Right kidney (tissue), 9 donors: ENCODE data around the gene DNAJB5.
"Not testable (repeated sequence)": the region's sequence is repeated elsewhere in the genome, so short reads cannot be mapped to it uniquely, and the experiment has no call there.

Experiments used
- DNase-seq: peaks from one replicate; pipeline ENCODE4 v3.0.0-alpha.2; 2016
- long read RNA-seq, 8 donors: transcript quantifications; one replicate each; lab custom pipeline, GENCODE V29; 2026

The DNAJB5 gene
- long read RNA-seq, donor 1, full-length matches to known transcripts: 13 of 13 reads
- long read RNA-seq, donor 1, partial matches to known transcripts: 0 of 13 reads
- long read RNA-seq, donor 1, other reads (novel, unspliced or antisense): 0 of 13 reads
- long read RNA-seq, donor 2, full-length matches to known transcripts: 4 of 4 reads
- long read RNA-seq, donor 2, partial matches to known transcripts: 0 of 4 reads
- long read RNA-seq, donor 2, other reads (novel, unspliced or antisense): 0 of 4 reads
- long read RNA-seq, donor 3, partial matches to known transcripts: 0 of 2 reads
- long read RNA-seq, donor 3, other reads (novel, unspliced or antisense): 0 of 2 reads
- long read RNA-seq, donor 4, full-length matches to known transcripts: 6 of 6 reads
- long read RNA-seq, donor 4, partial matches to known transcripts: 0 of 6 reads
- long read RNA-seq, donor 4, other reads (novel, unspliced or antisense): 0 of 6 reads
- long read RNA-seq, donor 5, full-length matches to known transcripts: 2 of 2 reads
- long read RNA-seq, donor 5, partial matches to known transcripts: 0 of 2 reads
- long read RNA-seq, donor 5, other reads (novel, unspliced or antisense): 0 of 2 reads
- long read RNA-seq, donor 6, full-length matches to known transcripts: 4 of 4 reads
- long read RNA-seq, donor 6, partial matches to known transcripts: 0 of 4 reads
- long read RNA-seq, donor 6, other reads (novel, unspliced or antisense): 0 of 4 reads
- long read RNA-seq, donor 7, full-length matches to known transcripts: 8 of 14 reads
- long read RNA-seq, donor 7, partial matches to known transcripts: 6 of 14 reads
- long read RNA-seq, donor 7, other reads (novel, unspliced or antisense): 0 of 14 reads
- long read RNA-seq, donor 8, transcript DNAJB5-201 (4 exons, 2,391 nt): major isoform, 6 of 6 reads
- long read RNA-seq, donor 8, partial matches to known transcripts: 0 of 6 reads
- long read RNA-seq, donor 8, other reads (novel, unspliced or antisense): 0 of 6 reads

GRCh38 chr9:34989003-34989945 is at the start of gene DNAJB5:
Gene DNAJB5 (plus strand): TSS chr9:34989745. CDS start chr9:34990631, 886 bp downstream.
- peak; percentile 96 for DNase-seq

GRCh38 chr9:34939989-34940388 is 49.6 kb upstream of the DNAJB5 start:
- not testable (repeated sequence) for DNase-seq

- no peak for DNase-seq
Observed at GRCh38 chr9:34948451-34948850, 41.1 kb upstream of the DNAJB5 start.

GRCh38 chr9:34954225-34954624 is 35.3 kb upstream of the DNAJB5 start:
- no peak for DNase-seq

- not testable (repeated sequence) for DNase-seq
Observed at GRCh38 chr9:34956066-34956465, 33.5 kb upstream of the DNAJB5 start.

- no peak for DNase-seq
Observed at GRCh38 chr9:34956648-34957047, 32.9 kb upstream of the DNAJB5 start.

- DNase-seq: peak; percentile 6
Observed at GRCh38 chr9:34957492-34958410, 31.8 kb upstream of the DNAJB5 start, which contains the start of gene PHF24. Gene PHF24 (plus strand): TSS chr9:34958285. CDS start chr9:34971299, 13,014 bp downstream.

GRCh38 chr9:34958411-34958982 is 31.0 kb upstream of the DNAJB5 start:
- DNase-seq: peak; percentile 9

GRCh38 chr9:34959461-34959860 is 30.1 kb upstream of the DNAJB5 start:
- no peak for DNase-seq

- no peak for DNase-seq
Observed at GRCh38 chr9:34961574-34962490, 27.7 kb upstream of the DNAJB5 start.

- no peak for DNase-seq
Observed at GRCh38 chr9:34962546-34962945, 27.0 kb upstream of the DNAJB5 start.

- DNase-seq: no peak
Observed at GRCh38 chr9:34963552-34963951, 26.0 kb upstream of the DNAJB5 start.

GRCh38 chr9:34964458-34964857 is 25.1 kb upstream of the DNAJB5 start:
- DNase-seq: no peak

GRCh38 chr9:34971146-34971811 is 18.3 kb upstream of the DNAJB5 start:
- no peak for DNase-seq

- DNase-seq: no peak
Observed at GRCh38 chr9:34974664-34975063, 14.9 kb upstream of the DNAJB5 start.

- no peak for DNase-seq
Observed at GRCh38 chr9:34976441-34976840, 13.1 kb upstream of the DNAJB5 start.

- no peak for DNase-seq
Observed at GRCh38 chr9:34976992-34977391, 12.6 kb upstream of the DNAJB5 start.

GRCh38 chr9:34980181-34980761 is 9.3 kb upstream of the DNAJB5 start:
- DNase-seq: no peak
